OCI-LY3 (cell line): ENCODE results near the gene KIF6.

Source experiments
- EZH2phosphoT487 ChIP-seq: fragments of 200-600 bp; shearing (Covaris generic); IDR thresholded peaks from 2 replicates; pipeline ENCODE4 v1.6.1; 2018; ENCODE audit warnings: antibody characterized with exemption, mixed run types, low read depth
- TF ChIP-seq, protein P1 (sequence below): fragments of 200-600, 300-600 bp; sonication (generic); IDR thresholded peaks from 2 replicates; pipeline ENCODE4 v1.5.1; 2014; ENCODE audit warnings: antibody characterized with exemption, low read length, low read depth

DNA sequence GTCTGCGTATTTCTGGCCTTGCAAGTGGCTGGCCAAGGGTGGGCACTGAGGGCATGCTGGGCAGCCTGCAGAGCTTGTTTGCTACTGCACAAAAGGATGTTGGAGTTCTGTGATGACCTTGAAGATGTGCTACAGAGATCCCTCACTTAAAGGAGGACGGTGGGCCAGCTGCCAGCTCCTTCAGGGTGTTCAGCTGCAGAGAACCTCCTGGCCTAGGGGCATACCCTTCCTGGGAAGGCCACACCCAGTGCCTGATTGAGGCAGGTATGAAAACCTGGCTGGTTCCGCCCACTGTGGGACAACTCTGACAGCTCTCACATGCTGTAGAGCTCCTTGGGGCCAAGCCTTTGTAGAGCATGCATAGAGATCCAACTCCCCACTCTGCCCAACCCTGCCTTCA is 408.0 kb downstream of the KIF6 start:
- TF ChIP-seq, protein P1, sequence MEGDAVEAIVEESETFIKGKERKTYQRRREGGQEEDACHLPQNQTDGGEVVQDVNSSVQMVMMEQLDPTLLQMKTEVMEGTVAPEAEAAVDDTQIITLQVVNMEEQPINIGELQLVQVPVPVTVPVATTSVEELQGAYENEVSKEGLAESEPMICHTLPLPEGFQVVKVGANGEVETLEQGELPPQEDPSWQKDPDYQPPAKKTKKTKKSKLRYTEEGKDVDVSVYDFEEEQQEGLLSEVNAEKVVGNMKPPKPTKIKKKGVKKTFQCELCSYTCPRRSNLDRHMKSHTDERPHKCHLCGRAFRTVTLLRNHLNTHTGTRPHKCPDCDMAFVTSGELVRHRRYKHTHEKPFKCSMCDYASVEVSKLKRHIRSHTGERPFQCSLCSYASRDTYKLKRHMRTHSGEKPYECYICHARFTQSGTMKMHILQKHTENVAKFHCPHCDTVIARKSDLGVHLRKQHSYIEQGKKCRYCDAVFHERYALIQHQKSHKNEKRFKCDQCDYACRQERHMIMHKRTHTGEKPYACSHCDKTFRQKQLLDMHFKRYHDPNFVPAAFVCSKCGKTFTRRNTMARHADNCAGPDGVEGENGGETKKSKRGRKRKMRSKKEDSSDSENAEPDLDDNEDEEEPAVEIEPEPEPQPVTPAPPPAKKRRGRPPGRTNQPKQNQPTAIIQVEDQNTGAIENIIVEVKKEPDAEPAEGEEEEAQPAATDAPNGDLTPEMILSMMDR: no peak
- no peak for TF ChIP-seq EZH2phosphoT487
